Right forelimb (tissue), 1 donor: ENCODE results near the gene ABCB1.
A peak's percentile ranks its signal among the peaks of the same experiment; 100 is the strongest.
"Not testable (repeated sequence)": the region's sequence is repeated elsewhere in the genome, so short reads cannot be mapped to it uniquely, and the experiment has no call there.

Source experiments
- DNase-seq: peaks from one replicate; pipeline ENCODE4 v3.0.0-alpha.2; 2018

The ABCB1 gene

GRCh38 chr7:87511510-87511909, 89.2 kb downstream of the ABCB1 start:
- DNase-seq: no peak

- DNase-seq: peak; percentile 54
Observed at GRCh38 chr7:87510411-87510875, 90.2 kb downstream of the ABCB1 start.

DNA sequence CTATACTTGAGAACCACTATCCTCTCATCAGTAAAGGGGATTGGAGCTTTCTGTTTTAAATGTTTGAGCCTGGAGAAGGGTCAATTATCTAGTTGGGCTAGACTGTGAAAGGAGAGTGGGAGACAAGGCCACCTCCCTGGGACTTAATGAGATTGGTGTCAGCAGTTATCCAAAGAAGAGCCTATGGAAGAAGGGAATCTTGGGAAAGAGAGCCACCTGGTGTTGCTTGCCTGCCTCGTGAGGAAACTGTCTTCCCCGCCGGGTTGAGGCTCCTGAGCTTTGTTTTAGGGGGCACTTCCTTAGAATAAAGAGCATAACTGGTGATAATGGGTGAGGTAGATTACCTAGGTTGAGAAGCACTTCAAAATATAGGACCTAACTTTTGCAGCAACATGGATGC, 93.2 kb downstream of the ABCB1 start:
- DNase-seq: no peak

- DNase-seq: no peak
Observed at GRCh38 chr7:87506246-87507180, 94.2 kb downstream of the ABCB1 start.

- DNase-seq: no peak
Observed at GRCh38 chr7:87505557-87506245, 95.0 kb downstream of the ABCB1 start.

- no peak for DNase-seq
Observed at GRCh38 chr7:87505122-87505521, 95.6 kb downstream of the ABCB1 start.

GRCh38 chr7:87499494-87499893, 101.2 kb downstream of the ABCB1 start:
- DNase-seq: no peak

- DNase-seq: no peak
Observed at GRCh38 chr7:87498893-87499292, 101.8 kb downstream of the ABCB1 start.

DNA sequence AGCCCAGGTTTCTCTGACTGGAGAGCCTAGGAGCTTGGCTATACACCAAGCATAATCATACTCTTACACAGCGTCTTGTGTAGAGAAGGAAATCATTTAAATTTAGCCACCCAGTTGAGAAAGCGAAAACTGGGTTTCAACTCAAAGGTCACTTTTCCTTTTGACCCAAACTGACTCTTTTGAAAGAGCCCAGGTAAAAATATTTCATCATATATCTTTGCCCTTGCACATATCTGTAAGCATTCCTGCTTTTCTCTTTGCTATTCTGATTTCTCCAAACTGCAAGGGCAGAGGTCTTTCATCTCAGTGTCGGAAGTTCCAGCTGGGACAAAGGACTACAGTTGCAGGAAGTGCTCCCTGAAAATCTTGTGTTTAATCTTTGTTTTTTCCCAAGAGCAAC, 103.2 kb downstream of the ABCB1 start:
- DNase-seq: no peak

DNA sequence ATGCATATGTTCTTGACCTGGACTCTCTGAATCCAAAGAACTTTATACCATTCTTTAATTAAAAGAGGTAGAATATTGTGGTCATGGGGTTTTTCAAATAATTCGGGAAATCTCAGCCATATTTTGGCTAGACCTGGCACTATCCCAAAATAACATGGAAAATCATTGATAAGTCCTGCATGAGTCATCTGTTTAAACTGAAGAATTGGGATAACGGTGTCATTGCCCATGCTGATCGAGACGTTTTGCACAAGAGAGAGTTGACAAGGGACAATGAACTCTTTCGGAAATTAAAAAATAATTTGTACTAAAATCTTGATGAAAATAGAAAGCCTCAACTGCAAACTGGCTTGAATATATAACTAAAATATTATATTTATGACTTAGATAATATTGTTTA, 105.3 kb downstream of the ABCB1 start:
- DNase-seq: no peak

- DNase-seq: no peak
Observed at GRCh38 chr7:87494454-87494853, 106.2 kb downstream of the ABCB1 start.

DNA sequence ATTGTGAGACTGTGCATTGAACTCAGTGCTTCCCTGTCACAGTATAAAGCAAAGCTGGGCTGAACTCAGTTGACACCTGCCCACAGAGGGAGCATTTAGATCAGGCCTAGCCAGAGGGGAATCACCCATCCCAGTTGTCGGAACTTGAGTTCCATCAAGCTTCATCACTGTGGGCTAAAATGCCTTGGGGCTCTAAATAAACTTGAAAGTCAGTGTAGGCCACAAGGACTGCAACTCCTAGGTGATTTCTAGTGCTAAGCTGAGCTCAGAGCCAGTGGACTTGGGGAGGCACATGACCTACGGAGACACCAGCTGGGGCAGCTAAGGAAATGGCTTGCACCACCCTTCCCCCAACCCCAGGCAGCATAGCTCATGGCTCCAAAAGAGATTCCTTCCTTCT, 117.6 kb downstream of the ABCB1 start:
- no peak for DNase-seq

DNA sequence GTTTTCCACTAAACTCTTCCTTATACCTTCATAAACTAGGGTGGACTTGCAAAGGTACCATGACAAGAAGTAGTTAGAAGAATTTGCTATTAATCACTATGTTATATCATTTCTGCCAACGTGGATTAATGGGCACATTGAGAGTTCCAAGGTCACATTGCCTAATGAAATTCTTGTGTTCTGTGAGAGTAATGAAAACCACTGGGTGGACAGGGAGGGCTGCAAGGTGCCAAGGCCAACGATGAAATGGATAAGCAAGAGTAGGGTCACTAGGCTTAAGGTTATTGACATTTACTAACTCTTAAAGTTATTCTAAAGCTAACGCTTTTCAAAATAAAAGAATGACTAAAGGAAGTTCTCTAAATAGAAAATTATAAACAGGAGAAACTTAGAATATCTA, 118.6 kb downstream of the ABCB1 start:
- DNase-seq: no peak

DNA sequence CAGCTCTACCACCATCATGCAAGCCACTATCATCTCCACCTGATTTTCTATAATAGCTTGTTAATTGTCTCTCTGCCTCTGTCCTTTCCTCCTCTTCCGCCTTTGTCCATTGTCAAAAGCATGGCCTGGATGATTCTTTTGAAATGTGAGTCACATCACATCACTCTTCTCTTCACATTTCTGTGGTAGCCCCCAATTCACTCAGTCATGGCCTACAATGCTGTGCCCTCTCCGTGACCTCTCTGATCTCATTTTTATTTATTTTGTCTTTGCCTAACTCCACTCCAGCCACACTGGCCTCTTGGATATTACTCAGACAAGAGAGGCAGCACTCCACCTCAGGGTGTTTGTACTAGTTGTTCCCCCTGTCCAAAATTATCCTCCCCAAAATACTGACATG, 120.3 kb downstream of the ABCB1 start:
- DNase-seq: no peak

DNA sequence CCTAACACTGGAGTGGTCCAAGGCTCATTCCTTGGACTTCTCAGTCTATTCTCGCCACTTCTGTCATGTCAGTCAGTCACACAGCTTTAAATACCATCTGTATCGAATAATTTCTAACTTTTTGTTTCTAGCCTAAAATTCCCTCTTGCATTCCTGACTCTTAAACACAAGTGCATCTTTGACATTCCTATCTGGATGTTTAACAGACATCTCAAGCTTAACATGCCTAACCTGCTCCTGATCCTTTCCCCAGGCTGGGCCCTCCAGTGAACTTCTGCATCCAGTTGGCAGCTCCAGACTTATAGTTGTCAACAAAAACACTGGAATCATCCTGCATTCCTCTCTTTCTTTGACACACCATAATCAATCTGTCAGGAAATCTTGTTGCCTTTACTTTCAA, 120.7 kb downstream of the ABCB1 start:
- no peak for DNase-seq

DNA sequence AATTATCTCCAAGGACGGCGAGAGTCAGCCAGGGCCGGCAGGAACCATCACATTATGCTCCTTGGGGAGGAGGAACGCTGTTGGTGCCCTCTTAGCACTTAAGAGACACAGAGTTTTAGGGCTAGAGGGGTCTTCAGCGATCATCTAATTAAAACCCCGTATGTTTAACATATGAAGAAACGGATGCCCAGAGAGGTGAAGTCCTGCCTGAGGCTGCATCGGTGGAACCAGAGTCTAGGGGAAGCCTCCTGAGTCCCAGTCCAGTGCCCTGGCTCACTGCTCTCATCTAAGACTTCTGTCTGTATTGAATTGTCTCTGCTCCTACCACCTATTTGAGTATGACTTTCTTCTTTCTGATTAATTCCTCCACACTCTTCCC, 124.5 kb downstream of the ABCB1 start:
- no peak for DNase-seq

DNA sequence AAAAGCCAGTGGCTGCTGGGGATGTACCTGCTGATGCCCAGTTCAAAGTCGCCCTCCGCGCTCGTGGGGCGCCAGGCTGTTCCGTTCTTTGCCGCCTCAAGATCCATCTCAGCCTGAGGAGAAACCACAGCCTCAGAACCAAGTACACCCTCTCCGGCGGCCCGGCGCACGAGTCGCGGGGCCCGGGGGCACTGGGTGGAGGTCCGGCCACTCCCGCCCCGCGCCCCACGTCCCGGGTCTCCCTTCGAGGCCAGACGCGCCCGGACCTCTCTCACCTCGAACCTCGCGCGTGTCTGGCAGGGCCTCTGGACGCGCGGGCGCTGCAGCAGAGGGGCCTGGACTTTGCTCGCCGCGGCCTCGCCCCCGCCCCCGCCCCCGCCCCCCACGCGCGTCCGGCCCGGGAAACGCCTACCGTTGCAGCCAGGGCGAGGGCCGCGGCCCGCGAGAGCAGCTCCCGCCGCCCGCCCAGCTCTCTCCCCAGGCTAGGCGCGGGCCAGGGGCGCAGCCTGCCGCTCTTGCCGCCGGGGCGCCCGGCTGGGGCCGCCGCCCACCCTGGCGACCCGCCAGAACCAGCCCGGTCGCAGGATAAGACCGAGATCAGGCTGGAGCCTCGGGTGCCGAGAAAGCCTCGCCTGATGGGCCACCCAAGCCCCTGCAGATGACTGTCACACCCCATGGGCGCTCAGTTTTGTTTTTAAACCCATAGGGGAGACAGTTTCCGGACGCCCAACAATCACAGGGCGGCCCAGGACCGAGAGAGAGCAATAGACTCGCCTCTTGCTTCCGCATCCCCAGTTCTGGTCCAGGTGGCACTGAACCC, 125.1 kb downstream of the ABCB1 start, which contains the start of gene ABCB4:
Gene ABCB4, minus strand, starts transcription at position 322 of the 820 bp plus-strand sequence. Its CDS starts 215 bp downstream, at position 107.
- DNase-seq: peak; percentile 49

GRCh38 chr7:87474533-87475358, 125.9 kb downstream of the ABCB1 start:
- no peak for DNase-seq

- DNase-seq: no peak
Observed at GRCh38 chr7:87473986-87474385, 126.7 kb downstream of the ABCB1 start.

GRCh38 chr7:87473192-87473591, 127.5 kb downstream of the ABCB1 start:
- no peak for DNase-seq

DNA sequence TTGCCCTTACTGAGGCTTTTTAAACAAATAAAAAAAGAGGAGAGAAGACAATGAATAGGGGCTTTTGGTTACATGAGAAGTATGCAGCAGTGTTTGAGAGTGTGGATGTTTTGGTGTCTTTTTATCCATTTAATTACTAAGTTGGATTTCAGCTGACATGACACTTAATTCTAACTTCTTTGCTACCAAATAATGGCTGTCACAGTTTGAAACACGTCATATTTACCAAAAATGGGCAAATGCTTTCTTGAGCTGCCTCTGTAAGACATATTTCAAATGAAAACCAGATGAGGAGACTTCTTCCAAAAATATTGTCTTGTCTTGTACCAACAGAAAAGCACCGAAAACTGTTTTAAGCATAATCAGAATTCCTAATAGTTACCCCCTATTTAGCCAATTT, 129.2 kb downstream of the ABCB1 start:
- DNase-seq: no peak

DNA sequence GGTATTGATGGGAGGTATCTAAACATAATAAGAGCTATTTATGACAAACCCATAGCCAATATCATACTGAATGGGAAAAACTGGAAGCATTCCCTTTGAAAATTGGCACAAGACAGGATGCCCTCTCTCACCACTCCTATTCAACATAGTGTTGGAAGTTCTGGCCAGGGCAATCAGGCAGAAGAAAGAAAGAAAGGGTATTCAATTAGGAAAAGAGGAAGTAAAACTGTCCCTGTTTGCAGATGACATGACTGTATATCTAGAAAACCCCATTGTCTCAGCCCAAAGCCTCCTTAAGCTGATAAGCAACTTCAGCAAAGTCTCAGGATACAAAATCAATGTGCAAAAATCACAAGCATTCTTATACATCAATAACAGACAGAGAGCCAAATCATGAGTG, 131.5 kb downstream of the ABCB1 start:
- DNase-seq: not testable (repeated sequence)
